Skeletal muscle tissue (tissue), 4 donors: ENCODE measurements around the gene RPL9. TPM values are rescaled to one million over a fixed set of nuclear protein-coding genes. Genes with fewer than 3 reads are reported as not detected.
"Not testable (repeated sequence)": the region's sequence is repeated elsewhere in the genome, so short reads cannot be mapped to it uniquely, and the experiment has no call there.

Experiments used
- H3K27ac ChIP-seq: one replicate; pipeline ENCODE4 v1.7.0; 2013; ENCODE audit warnings: mild to moderate bottlenecking, low read depth, low read length, inconsistent platforms
- H3K27me3 ChIP-seq, 3 donors: one replicate each; pipeline ENCODE4 v1.7.0; 2013; ENCODE audit warnings: low read length in 3 of 3; ENCODE audit not compliant: control insufficient read depth in 3 of 3, insufficient read depth in 3 of 3
- H3K36me3 ChIP-seq, 3 donors: one replicate each; pipeline ENCODE4 v1.7.0; 2013; ENCODE audit warnings: low read length in 3 of 3; ENCODE audit not compliant: control insufficient read depth in 3 of 3, insufficient read depth in 3 of 3
- H3K4me1 ChIP-seq, 3 donors: one replicate each; pipeline ENCODE4 v1.7.0; 2013; ENCODE audit warnings: low read length in 3 of 3, mild to moderate bottlenecking in 3 of 3; ENCODE audit not compliant: control insufficient read depth in 3 of 3, insufficient read depth in 3 of 3
- H3K4me3 ChIP-seq, 3 donors: one replicate each; pipeline ENCODE4 v1.7.0; 2013; ENCODE audit warnings: low read length in 3 of 3
- H3K9ac ChIP-seq, 3 donors: one replicate each; pipeline ENCODE4 v1.7.0; 2013; ENCODE audit warnings: low read length in 3 of 3, mild to moderate bottlenecking in 3 of 3, moderate library complexity in 2 of 3, low read depth in 1 of 3
- H3K9me3 ChIP-seq, 3 donors: one replicate each; pipeline ENCODE4 v1.7.0; 2013; ENCODE audit warnings: low read length in 3 of 3; ENCODE audit not compliant: control insufficient read depth in 3 of 3
- total RNA-seq: library from RNA; depleted of rRNA; stranded (reverse); fragments of >200 nt; gene quantifications from one replicate; pipeline ENCODE4 v1.2.3, GENCODE V29; 2014
- donor health status: Osteomylitis.

Gene RPL9
- total RNA-seq, 1 donor from 2014 or later = 5,741 TPM

DNA sequence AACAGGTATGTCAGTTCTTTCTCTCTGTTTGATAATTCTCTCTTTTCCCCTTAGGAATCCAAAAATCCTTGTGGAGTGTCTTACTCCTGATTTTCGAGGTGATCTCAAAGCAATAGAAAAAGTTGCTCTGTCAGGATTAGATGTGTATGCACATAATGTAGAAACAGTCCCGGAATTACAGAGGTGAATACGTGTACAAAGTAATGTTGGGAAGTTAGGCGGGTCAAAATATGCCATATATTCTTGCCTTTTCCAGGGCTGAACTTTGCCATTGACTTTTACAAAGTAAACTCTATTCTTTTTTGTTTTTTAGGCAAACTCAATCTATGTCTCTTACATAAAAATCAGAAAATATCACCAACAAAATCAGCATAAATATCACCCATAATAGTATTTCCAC is 8.7 kb upstream of the RPL9 start:
- H3K9ac ChIP-seq = no peak overlapping the region
- H3K27me3 ChIP-seq = no peaks in the 10 kb centered on the region
- H3K27ac ChIP-seq = no peak overlapping the region
- H3K36me3 ChIP-seq = peaks cover 21 to 33% (median 33%) of the 10 kb centered on the region in 3 donors
- H3K4me1 ChIP-seq = no peaks in the 10 kb centered on the region
- no peaks in the 10 kb centered on the region for H3K9me3 ChIP-seq
- no peak overlapping the region for H3K4me3 ChIP-seq

DNA sequence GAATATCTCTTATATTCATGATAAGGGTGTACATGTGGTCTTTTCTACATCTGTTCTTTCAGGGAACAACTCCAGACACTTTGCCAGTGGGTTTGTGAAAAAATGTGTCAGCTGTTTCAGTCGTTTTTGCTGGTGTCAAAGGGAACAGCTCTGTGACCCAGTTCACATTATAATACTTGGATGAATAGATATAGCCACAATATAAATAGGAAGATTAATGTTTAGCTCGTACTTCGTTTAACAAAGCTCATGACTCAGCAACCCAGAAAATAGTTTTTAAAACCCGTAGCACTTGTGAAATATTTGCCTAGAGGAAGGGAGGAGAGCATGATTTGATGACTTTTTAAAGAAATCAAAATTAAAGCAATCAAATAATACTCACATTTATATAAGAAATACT is 8.0 kb upstream of the RPL9 start:
- no peaks in the 10 kb centered on the region for H3K4me1 ChIP-seq
- H3K36me3 ChIP-seq = peaks cover 21 to 31% (median 30%) of the 10 kb centered on the region in 3 donors
- no peaks in the 10 kb centered on the region for H3K9me3 ChIP-seq
- H3K27ac ChIP-seq = no peak overlapping the region
- no peak overlapping the region for H3K4me3 ChIP-seq
- H3K9ac ChIP-seq = no peak overlapping the region
- no peaks in the 10 kb centered on the region for H3K27me3 ChIP-seq

DNA sequence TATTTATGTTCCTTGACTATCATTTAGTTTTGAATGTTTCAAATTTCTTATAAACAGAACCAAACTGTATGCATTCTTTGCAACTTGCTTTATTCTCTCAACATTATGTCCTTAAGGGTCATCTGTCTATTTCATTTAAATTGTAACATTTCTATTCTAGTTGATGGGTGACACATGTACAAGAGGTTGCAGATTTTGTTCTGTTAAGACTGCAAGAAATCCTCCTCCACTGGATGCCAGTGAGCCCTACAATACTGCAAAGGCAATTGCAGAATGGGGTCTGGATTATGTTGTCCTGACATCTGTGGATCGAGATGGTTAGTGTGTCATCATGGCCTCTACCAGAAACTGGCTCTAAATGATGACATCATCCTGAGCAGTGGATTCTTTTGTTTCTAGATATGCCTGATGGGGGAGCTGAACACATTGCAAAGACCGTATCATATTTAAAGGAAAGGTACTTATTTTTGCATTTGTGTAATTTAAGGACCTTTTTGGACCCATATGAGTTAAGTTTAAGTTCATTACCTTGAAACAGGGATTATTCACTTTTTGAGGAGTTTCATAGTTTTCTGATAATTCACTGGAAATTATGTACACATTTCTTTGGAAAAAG is 6.3 kb upstream of the RPL9 start:
- no peaks in the 10 kb centered on the region for H3K9me3 ChIP-seq
- H3K9ac ChIP-seq = no peak overlapping the region
- H3K27ac ChIP-seq = no peak overlapping the region
- no peaks in the 10 kb centered on the region for H3K27me3 ChIP-seq
- H3K4me3 ChIP-seq = no peak overlapping the region
- peaks cover 22 to 35% (median 29%) of the 10 kb centered on the region in 3 donors for H3K36me3 ChIP-seq
- H3K4me1 ChIP-seq = peaks cover 0 to under 1% (median under 1%) of the 10 kb centered on the region in 3 donors

- Histone ChIP-seq H3K36me3 (peaks cover 31 to 53% (median 53%) of the 10 kb centered on the region in 3 donors), H3K4me1 (peaks cover 11 to 21% (median 21%) of the 10 kb centered on the region in 3 donors), H3K4me3 (peak overlapping the region; percentile 91 to 99 (median 97)), H3K9ac (peak overlapping the region; percentile 95 to 100 (median 98)), H3K27ac (peak overlapping the region; percentile 97)
- H3K27me3 ChIP-seq, H3K9me3 ChIP-seq: not testable (repeated sequence)
These were observed 589 bp downstream of the RPL9 start for GRCh38 chr4:39458161-39458504.

DNA sequence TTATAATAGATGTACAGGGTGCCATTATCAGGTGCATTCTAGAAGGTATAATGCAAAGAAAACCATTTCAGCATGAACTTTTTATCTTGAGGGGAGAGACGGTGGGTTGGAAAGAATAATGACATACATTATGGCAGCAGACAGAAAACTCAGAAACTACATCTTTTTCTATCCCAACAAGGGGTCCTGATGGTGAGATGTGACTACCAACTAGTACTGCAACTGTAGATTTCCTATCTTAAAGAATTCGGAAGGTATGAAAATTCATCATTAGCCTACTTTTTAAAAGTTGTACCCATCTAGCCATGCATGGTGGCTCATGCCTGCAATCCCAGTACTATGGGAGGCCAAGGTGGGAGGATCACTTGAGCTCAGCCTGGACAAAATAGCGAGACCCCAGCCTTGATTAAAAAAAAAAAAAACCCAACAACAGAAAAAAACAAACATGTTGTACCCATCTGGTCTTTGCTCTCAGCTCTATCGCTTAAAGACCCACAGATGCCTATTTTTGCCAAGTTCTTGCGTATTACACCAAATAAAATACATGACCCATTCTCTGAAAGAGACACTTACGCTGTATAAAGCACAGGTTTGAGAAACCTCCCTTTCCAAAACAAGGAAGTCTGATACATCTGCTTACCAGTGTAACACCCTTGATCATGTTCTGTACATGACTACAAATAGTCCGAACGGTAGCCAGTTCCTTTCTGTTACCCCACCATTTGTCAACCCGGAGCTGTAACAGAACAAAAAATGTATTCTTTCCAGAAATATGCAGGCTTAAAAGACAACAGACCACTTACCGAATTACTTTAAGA is 1.6 kb downstream of the RPL9 start:
- peak overlapping the region; percentile 95 to 100 (median 98) for H3K9ac ChIP-seq
- peak overlapping the region in 2 of 3 donors; percentile 91 to 99 for H3K4me3 ChIP-seq
- no peaks in the 10 kb centered on the region for H3K9me3 ChIP-seq
- peaks cover 30 to 61% (median 57%) of the 10 kb centered on the region in 3 donors for H3K36me3 ChIP-seq
- no peaks in the 10 kb centered on the region for H3K27me3 ChIP-seq
- peak overlapping the region; percentile 97 for H3K27ac ChIP-seq
- H3K4me1 ChIP-seq = peaks cover 11 to 21% (median 21%) of the 10 kb centered on the region in 3 donors

GRCh38 chr4:39455486-39455885 is 3.2 kb downstream of the RPL9 start:
- Histone ChIP-seq H3K4me1 (peaks cover 11 to 21% (median 21%) of the 10 kb centered on the region in 3 donors), H3K9ac (no peak overlapping the region), H3K27me3 (no peaks in the 10 kb centered on the region), H3K9me3 (no peaks in the 10 kb centered on the region), H3K36me3 (peaks cover 28 to 65% (median 49%) of the 10 kb centered on the region in 3 donors), H3K27ac (no peak overlapping the region), H3K4me3 (no peak overlapping the region)

DNA sequence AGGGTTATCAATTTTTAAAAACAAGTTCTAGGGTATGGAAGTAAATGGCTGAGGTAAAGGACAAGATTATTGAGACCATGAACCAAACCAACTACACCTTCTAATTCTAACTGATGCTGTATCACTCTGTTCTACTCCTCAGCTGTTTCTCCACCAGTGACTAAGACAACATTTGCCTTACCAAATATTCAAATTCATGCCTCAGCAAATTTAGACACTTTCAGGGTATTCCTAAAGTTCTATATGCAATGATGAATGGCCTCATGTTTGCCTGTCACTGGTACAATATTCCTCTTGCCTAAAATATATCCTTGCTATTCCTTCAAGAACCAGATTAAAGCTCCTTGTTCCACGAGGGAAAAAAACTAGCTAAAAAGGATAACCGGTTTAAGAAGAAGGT is 5.0 kb downstream of the RPL9 start:
- Histone ChIP-seq H3K4me3 (no peak overlapping the region), H3K9ac (no peak overlapping the region), H3K27me3 (no peaks in the 10 kb centered on the region), H3K9me3 (no peaks in the 10 kb centered on the region), H3K36me3 (peaks cover 28 to 70% (median 49%) of the 10 kb centered on the region in 3 donors), H3K4me1 (peaks cover 6 to 21% (median 15%) of the 10 kb centered on the region in 3 donors), H3K27ac (no peak overlapping the region)

DNA sequence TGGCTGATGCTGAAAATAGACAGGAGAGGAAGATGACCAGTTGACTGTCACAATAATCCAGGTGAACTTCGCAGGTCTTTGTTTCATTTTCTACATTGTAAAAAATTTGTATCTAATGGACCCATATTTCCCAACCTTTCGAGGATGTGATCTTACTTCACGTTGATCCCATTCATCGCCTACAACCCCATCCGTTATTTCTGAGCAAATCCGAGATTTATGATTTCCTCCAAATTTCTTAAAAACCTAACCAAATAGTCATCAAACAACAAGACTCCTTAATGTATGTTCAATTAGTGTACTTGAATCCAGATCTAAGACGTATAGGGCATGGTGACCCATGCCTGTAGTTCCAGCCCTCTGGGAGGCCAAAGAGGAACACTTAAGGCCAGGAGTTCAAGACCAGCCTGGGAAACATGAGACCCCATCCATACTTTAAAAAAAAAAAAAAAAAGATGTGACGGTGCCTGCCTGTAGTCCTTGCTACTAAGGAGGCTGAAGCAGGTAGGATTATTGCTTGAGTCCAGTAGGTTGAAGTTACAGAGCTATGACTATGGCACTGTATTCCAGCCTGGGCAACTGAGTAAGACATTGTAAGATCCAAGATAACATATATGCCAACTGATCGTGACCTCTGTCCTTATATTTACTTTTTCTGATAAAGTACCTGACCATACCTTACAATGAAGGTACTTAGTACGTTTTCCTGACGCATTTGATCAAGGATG is 5.7 kb downstream of the RPL9 start:
- Histone ChIP-seq H3K36me3 (peaks cover 28 to 70% (median 49%) of the 10 kb centered on the region in 3 donors), H3K9me3 (no peaks in the 10 kb centered on the region), H3K27ac (no peak overlapping the region), H3K4me3 (no peak overlapping the region), H3K9ac (no peak overlapping the region), H3K27me3 (no peaks in the 10 kb centered on the region), H3K4me1 (peaks cover 4 to 15% (median 14%) of the 10 kb centered on the region in 3 donors)

DNA sequence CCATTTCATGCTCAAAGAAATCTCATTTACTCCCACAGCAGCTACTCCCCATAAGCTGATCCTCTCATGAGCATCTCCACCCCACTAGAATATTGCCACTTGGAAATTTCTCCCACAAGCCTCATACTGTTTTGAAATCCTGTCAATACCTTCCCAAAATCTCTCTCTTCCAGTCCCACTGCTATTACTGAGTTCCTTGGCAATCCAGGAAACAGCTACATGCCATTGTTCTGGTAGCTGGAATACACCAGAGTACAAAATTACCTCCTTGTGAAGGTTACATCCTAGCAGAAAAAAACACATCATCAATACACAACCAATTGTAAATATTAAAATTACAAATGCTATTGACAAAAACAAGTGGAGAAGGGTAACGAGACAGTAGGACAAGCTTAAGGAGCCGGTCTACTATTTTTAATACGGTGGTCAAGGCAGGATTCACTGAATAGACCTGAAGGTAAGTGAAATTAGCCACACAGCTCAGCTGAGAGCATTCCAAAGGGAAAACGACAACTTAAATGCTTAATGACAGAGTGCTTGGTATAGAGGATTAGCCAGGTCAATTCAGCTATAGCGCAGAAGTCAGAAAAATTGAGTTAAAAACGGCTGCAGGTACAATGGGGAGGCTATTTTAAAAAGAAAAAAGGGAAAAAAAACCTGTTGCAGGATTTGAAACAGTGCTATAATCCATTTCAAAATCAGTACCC is 6.4 kb downstream of the RPL9 start:
- H3K4me3 ChIP-seq = no peak overlapping the region
- H3K9ac ChIP-seq = no peak overlapping the region
- H3K4me1 ChIP-seq = peaks cover 1 to 9% (median 7%) of the 10 kb centered on the region in 3 donors
- H3K27me3 ChIP-seq = no peaks in the 10 kb centered on the region
- H3K27ac ChIP-seq = no peak overlapping the region
- H3K36me3 ChIP-seq = peaks cover 25 to 66% (median 45%) of the 10 kb centered on the region in 3 donors
- H3K9me3 ChIP-seq = no peaks in the 10 kb centered on the region
